Endothelial cell (in vitro differentiated cells): Measurements from ENCODE around the gene ATP2A2. TPM values are rescaled to one million over a fixed set of nuclear protein-coding genes. Genes with fewer than 3 reads are reported as not detected.

Source experiments
- DNase-seq: peaks from one replicate; pipeline ENCODE4 v3.0.0; 2021; ENCODE audit warnings: low spot score
- H3K27ac Mint-ChIP-seq: one replicate; pipeline ENCODE4 v1.8.0; 2021; ENCODE audit warnings: mixed read lengths, inconsistent platforms; ENCODE audit not compliant: unreplicated experiment
- H3K27me3 Mint-ChIP-seq: one replicate; pipeline ENCODE4 v1.8.0; 2021; ENCODE audit warnings: mild to moderate bottlenecking, moderate library complexity, mixed read lengths, inconsistent platforms; ENCODE audit not compliant: unreplicated experiment
- H3K36me3 Mint-ChIP-seq: one replicate; pipeline ENCODE4 v1.8.0; 2021; ENCODE audit warnings: mild to moderate bottlenecking, low read depth, mixed read lengths, inconsistent platforms; ENCODE audit not compliant: unreplicated experiment
- H3K4me1 Mint-ChIP-seq: one replicate; pipeline ENCODE4 v1.8.0; 2021; ENCODE audit warnings: mild to moderate bottlenecking, mixed read lengths, inconsistent platforms; ENCODE audit not compliant: unreplicated experiment
- H3K4me3 Mint-ChIP-seq: one replicate; pipeline ENCODE4 v1.8.0; 2021; ENCODE audit warnings: mild to moderate bottlenecking, mixed read lengths, inconsistent platforms; ENCODE audit not compliant: unreplicated experiment
- H3K9me3 Mint-ChIP-seq: one replicate; pipeline ENCODE4 v1.8.0; 2021; ENCODE audit warnings: mixed read lengths, inconsistent platforms; ENCODE audit not compliant: unreplicated experiment
- total RNA-seq: library from RNA; stranded (reverse); fragmentation: NEBNext Ultra II Directional; extraction: Animal tissue kit (Norgen Biotek cat#: 25700); gene quantifications from one replicate; pipeline ENCODE4 v1.2.1, GENCODE V29; 2021; ENCODE audit not compliant: unreplicated experiment
- TF ChIP-seq, protein P1 (sequence below): fragments of 200-600 bp; sonication (generic); IDR thresholded peaks from one replicate; pipeline ENCODE4 v1.5.0; 2021; ENCODE audit warnings: antibody characterized with exemption; ENCODE audit not compliant: unreplicated experiment

The ATP2A2 gene
- total RNA-seq, 1 donor from 2014 or later: 178 TPM

DNA sequence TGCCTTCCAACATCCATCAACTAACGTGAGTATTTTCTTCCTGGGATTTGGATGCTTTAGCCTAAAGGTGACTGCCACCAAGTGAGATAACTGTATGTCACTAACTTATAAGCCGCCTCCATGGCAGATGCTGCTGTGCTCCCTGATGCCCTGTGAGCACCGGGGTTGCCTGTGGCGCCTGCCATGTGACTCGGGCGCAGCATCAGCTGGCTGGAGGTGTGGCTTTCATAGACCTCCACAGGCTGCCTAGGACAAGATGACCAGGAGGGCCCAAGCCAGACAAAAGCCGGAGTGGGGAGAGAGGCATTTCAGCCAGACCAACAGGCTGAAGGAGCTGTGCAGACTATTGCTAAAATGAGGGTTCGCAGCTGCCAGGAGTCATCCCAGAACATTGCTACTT lies 66.7 kb downstream of the ATP2A2 start:
- Mint-ChIP-seq H3K4me1 (peaks cover 7% of the 10 kb centered on the region), H3K9me3 (no peaks in the 10 kb centered on the region), H3K4me3 (no peak overlapping the region), H3K27me3 (no peaks in the 10 kb centered on the region), H3K27ac (no peak overlapping the region), H3K36me3 (peaks cover 57% of the 10 kb centered on the region)
- DNase-seq: no peak
- TF ChIP-seq, protein P1, sequence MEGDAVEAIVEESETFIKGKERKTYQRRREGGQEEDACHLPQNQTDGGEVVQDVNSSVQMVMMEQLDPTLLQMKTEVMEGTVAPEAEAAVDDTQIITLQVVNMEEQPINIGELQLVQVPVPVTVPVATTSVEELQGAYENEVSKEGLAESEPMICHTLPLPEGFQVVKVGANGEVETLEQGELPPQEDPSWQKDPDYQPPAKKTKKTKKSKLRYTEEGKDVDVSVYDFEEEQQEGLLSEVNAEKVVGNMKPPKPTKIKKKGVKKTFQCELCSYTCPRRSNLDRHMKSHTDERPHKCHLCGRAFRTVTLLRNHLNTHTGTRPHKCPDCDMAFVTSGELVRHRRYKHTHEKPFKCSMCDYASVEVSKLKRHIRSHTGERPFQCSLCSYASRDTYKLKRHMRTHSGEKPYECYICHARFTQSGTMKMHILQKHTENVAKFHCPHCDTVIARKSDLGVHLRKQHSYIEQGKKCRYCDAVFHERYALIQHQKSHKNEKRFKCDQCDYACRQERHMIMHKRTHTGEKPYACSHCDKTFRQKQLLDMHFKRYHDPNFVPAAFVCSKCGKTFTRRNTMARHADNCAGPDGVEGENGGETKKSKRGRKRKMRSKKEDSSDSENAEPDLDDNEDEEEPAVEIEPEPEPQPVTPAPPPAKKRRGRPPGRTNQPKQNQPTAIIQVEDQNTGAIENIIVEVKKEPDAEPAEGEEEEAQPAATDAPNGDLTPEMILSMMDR: no peak

DNA sequence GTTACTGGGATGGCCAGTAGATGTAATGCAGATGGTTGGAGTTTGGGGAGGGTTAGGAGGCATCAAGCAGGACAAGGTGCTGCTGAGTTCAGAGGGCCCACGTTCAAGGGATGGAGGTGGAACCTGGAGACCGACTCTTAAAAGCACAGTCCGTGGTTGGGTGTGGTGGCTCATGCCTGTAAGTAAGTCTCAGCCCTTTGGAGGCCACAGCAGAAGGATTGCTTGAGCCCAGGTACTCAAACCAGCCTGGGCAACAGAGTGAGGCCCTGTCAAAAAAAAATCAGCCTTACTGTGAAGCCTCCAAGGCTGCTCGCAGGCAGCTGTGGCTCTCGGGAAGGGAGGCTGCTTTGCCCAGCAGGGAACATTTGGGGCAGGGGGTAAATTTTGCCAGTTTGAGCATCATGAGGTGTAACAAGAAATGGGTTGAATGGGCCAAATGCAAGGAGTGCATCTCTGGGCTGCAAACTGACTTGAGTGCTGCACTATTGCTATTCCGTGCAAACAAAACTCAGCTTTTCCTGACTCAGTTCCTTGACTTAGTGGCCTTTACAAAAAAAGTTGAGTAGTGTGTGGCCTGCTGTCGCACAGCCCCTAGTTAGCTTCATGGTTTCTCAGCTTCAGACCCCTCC lies 67.5 kb downstream of the ATP2A2 start:
- Mint-ChIP-seq H3K4me1 (peaks cover 13% of the 10 kb centered on the region), H3K27ac (no peak overlapping the region), H3K4me3 (no peak overlapping the region), H3K27me3 (no peaks in the 10 kb centered on the region), H3K36me3 (peaks cover 49% of the 10 kb centered on the region), H3K9me3 (no peaks in the 10 kb centered on the region)
- TF ChIP-seq, protein P1: no peak
- no peak for DNase-seq

DNA sequence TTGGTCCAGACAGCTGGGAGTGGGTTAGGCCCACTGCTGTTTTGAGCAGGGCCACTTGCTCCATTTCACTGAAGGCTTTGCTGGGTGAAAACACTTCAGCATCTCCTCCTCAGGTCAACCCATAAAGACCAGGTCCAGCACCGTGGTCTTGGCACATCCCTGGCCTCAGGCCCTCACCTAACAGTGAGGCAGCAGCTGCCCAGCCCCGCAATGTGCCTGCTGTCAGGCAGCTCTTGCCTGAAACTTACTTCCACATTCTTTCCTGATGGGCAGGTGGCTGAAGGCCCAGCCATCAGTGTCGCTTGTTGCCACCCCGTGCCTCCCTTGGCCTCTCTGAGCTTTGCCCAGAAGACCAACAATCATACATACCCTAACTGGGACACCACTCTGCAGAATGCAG lies 68.0 kb downstream of the ATP2A2 start:
- TF ChIP-seq, protein P1: no peak
- no peak overlapping the region for H3K27ac Mint-ChIP-seq
- no peaks in the 10 kb centered on the region for H3K27me3 Mint-ChIP-seq
- no peak for DNase-seq
- H3K36me3 Mint-ChIP-seq: peaks cover 43% of the 10 kb centered on the region
- H3K9me3 Mint-ChIP-seq: no peaks in the 10 kb centered on the region
- H3K4me1 Mint-ChIP-seq: peaks cover 18% of the 10 kb centered on the region
- no peak overlapping the region for H3K4me3 Mint-ChIP-seq

DNA sequence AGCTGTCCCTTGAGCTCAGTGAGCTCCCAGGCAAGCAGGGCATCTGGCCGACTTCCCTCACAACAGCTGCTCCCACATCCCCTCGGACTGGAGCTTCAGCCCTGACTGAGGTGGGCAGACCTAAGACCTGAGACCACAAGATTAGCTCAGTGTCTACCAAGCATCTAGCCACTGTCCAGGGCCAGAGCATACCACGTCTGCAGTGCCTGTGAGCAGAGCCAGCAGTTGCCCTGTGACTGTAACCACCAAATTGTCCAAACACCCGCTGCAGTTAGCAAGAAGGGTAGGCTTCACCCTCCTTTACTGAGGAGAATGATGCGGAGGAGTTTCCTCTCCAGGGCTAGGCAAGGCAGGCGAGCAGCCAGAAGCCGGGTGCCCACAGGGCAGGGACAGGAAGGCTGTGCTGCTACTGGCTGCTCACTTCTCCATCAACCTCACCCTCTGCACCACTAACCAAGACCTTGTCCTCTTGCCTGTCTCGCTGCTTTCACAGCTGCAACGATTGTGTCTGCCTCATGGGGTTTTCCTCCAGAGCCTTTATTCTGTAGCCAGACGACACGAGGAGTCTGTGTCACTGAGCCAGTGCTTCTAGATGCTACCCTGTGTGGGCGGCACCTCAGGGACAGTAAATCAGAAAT lies 68.6 kb downstream of the ATP2A2 start:
- Mint-ChIP-seq H3K9me3 (no peaks in the 10 kb centered on the region), H3K27me3 (no peaks in the 10 kb centered on the region), H3K36me3 (peaks cover 40% of the 10 kb centered on the region), H3K27ac (no peak overlapping the region), H3K4me1 (peaks cover 23% of the 10 kb centered on the region), H3K4me3 (no peak overlapping the region)
- no peak for DNase-seq
- TF ChIP-seq, protein P1: no peak

DNA sequence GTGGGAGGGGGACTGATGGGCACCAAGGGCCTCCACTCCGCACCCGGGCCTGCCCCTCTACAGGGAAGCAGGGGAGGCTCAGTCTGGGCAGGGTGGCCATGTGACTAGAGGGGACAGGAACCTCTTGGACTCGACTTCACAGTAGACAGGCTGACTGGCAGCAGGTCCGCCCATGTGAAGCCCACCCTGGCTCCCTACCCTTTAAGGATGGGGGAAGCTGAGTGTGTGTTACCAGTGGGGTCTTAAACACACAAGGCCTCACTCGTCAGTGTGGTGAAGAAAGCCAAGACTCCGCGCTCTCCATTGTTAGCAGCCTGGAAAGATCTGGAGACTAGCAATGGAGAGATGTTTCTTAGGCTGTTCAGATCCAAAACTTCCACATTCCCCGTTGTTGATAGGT lies 70.1 kb downstream of the ATP2A2 start:
- TF ChIP-seq, protein P1: no peak
- no peaks in the 10 kb centered on the region for H3K27me3 Mint-ChIP-seq
- H3K36me3 Mint-ChIP-seq: peaks cover 30% of the 10 kb centered on the region
- peak overlapping the region; percentile 19 for H3K4me3 Mint-ChIP-seq
- H3K27ac Mint-ChIP-seq: no peak overlapping the region
- H3K4me1 Mint-ChIP-seq: peaks cover 28% of the 10 kb centered on the region
- no peaks in the 10 kb centered on the region for H3K9me3 Mint-ChIP-seq
- DNase-seq: no peak
